ENCODE data around the gene OXA1L. TPM values are rescaled to one million over a fixed set of nuclear protein-coding genes. Genes with fewer than 3 reads are reported as not detected.

Gene OXA1L
- polyA plus RNA-seq, 1 donor (not counting 4 experiments of a cell fraction or from before 2014, with no cell fraction given) = 130 TPM

DNA sequence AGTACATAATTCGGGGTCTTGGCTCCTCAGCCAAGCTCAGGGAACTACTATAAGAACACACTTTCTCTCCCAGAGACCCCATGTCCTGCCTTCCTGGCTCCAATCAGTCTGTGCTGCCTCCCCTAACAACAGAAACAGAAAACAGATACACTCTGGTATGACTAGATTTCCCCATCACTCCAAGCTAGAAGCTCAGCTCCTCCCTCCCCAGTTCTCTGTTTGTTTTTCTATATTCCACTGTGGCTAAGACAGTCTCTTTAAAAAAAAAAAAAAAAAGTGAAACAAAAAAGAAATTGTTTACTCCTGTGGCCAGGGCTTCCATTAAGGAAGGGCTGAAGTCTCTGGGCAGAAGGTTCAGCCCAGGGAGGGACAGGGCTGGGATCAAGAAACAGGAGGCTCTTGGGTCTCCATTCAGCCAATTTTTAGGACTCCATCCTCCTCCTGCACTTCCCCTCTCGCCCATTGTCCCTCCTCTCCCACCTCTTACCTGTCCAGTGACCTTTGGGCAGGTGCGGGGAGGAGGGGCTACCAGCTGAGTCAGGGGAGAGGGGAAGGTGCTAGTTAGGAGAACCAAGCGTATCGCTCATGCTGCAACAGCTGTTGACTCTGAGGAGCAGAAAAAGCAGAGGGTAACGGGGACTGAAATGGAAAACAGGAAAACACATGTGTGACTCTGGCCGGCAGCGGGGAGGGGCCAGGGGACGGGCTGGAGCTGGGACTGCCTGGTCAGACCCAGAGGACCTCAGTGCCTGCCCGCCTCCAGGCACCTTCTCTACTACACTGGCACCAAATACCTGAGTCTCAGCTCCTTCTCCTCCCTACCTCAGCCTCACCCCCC lies 52.9 kb downstream of the OXA1L start:
- H3K36me3 ChIP-seq (ENCODE audit: control insufficient read depth in 2 of 2, extremely low read depth in 1 of 2, insufficient read depth in 2 of 2, low read length in 2 of 2) = no peaks in the 10 kb centered on the region
- dilution Hi-C loops (cut with MboI; ENCODE audit: extremely low pct_ligation_motif_present, low sequenced_read_pairs) = no loop called here
- no peaks in the 10 kb centered on the region for H3K27me3 ChIP-seq (ENCODE audit: control insufficient read depth, extremely low read depth, insufficient read depth, low read length)
- H4K20me1 ChIP-seq (ENCODE audit: control insufficient read depth, extremely low read depth, insufficient read depth, low read length) = no peaks in the 10 kb centered on the region
- no peaks in the 10 kb centered on the region for H3K9me3 ChIP-seq (ENCODE audit: control insufficient read depth, low read depth, low read length)
- no peak overlapping the region for H3K4me2 ChIP-seq (ENCODE audit: control insufficient read depth, extremely low read depth, insufficient read depth, low read depth, low read length)
- DNase-seq (ENCODE audit: low read depth, low spot score) (no peak), FAIRE-seq (no peak)
- no peaks in the 10 kb centered on the region for H3K79me2 ChIP-seq (ENCODE audit: control insufficient read depth, insufficient read depth, low read length)
- H3K9ac ChIP-seq (ENCODE audit: control insufficient read depth, extremely low read depth, insufficient read depth, low read length) = no peak overlapping the region
- H3K4me1 ChIP-seq (ENCODE audit: control insufficient read depth, extremely low read depth, insufficient read depth, low read length) = peaks cover 22% of the 10 kb centered on the region
- TF ChIP-seq, protein P1, sequence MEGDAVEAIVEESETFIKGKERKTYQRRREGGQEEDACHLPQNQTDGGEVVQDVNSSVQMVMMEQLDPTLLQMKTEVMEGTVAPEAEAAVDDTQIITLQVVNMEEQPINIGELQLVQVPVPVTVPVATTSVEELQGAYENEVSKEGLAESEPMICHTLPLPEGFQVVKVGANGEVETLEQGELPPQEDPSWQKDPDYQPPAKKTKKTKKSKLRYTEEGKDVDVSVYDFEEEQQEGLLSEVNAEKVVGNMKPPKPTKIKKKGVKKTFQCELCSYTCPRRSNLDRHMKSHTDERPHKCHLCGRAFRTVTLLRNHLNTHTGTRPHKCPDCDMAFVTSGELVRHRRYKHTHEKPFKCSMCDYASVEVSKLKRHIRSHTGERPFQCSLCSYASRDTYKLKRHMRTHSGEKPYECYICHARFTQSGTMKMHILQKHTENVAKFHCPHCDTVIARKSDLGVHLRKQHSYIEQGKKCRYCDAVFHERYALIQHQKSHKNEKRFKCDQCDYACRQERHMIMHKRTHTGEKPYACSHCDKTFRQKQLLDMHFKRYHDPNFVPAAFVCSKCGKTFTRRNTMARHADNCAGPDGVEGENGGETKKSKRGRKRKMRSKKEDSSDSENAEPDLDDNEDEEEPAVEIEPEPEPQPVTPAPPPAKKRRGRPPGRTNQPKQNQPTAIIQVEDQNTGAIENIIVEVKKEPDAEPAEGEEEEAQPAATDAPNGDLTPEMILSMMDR (optimal IDR thresholded peaks at IDR 0.05 in 1 of 3, IDR thresholded peaks at IDR 0.05 in 1 of 3, conservative IDR thresholded peaks at IDR 0.05 in 1 of 3; ENCODE audit: extremely low read depth in 1 of 3, insufficient read depth in 2 of 3, low read length in 3 of 3) = no peak
- TF ChIP-seq EZH2 (IDR thresholded peaks at IDR 0.05; ENCODE audit: low read length) = no peak
- no peak overlapping the region for H3K27ac ChIP-seq (ENCODE audit: control insufficient read depth, insufficient read depth, low read length)
- no peaks in the 10 kb centered on the region for H3K9me1 ChIP-seq (ENCODE audit: control insufficient read depth, extremely low read depth, insufficient read depth, low read length)
- H3K4me3 ChIP-seq (ENCODE audit: control insufficient read depth in 2 of 3, extremely low read depth in 1 of 3, insufficient read depth in 2 of 3, low read depth in 1 of 3, low read length in 3 of 3) = no peak overlapping the region
- no peak overlapping the region for H2AFZ ChIP-seq (ENCODE audit: control insufficient read depth, low read length)

DNA sequence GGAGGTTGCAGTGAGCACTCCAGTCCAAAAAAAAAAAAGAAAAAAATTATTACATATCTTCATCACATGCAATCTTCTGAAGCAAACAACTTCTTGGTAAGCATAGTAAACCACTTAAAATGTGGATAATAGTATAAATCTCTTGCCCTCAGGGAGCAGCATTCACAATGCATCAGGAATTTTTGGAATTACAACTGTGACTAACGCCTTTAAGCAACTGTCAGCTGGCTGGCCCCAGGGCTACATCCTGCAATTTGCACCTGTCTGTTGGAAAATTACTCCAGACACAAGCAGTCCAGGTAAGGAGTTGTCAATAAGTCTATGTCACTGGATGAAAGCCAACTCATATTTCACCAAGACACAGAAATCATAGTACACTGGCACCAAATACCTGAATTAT lies 54.2 kb downstream of the OXA1L start:
- FAIRE-seq = no peak
- peaks cover 25% of the 10 kb centered on the region for H3K4me1 ChIP-seq (ENCODE audit: control insufficient read depth, extremely low read depth, insufficient read depth, low read length)
- peak overlapping the region; percentile 35 for H3K4me2 ChIP-seq (ENCODE audit: control insufficient read depth, extremely low read depth, insufficient read depth, low read depth, low read length)

More for the DNA sequence above, 54.2 kb downstream of the OXA1L start:
- no peaks in the 10 kb centered on the region for H3K79me2 ChIP-seq (ENCODE audit: control insufficient read depth, insufficient read depth, low read length)
- H3K27me3 ChIP-seq (ENCODE audit: control insufficient read depth, extremely low read depth, insufficient read depth, low read length) = no peaks in the 10 kb centered on the region
- no peak for DNase-seq (ENCODE audit: low read depth, low spot score)
- no peak overlapping the region for H3K4me3 ChIP-seq (ENCODE audit: control insufficient read depth in 2 of 3, extremely low read depth in 1 of 3, insufficient read depth in 2 of 3, low read depth in 1 of 3, low read length in 3 of 3)
- no peak overlapping the region for H2AFZ ChIP-seq (ENCODE audit: control insufficient read depth, low read length)
- H3K27ac ChIP-seq (ENCODE audit: control insufficient read depth, insufficient read depth, low read length) = no peak overlapping the region
- TF ChIP-seq EZH2 (IDR thresholded peaks at IDR 0.05; ENCODE audit: low read length) = no peak
- TF ChIP-seq, protein P1 (optimal IDR thresholded peaks at IDR 0.05 in 1 of 3, IDR thresholded peaks at IDR 0.05 in 1 of 3, conservative IDR thresholded peaks at IDR 0.05 in 1 of 3; ENCODE audit: extremely low read depth in 1 of 3, insufficient read depth in 2 of 3, low read length in 3 of 3) = no peak
- no peaks in the 10 kb centered on the region for H3K36me3 ChIP-seq (ENCODE audit: control insufficient read depth in 2 of 2, extremely low read depth in 1 of 2, insufficient read depth in 2 of 2, low read length in 2 of 2)
- no peak overlapping the region for H3K9ac ChIP-seq (ENCODE audit: control insufficient read depth, extremely low read depth, insufficient read depth, low read length)
- H4K20me1 ChIP-seq (ENCODE audit: control insufficient read depth, extremely low read depth, insufficient read depth, low read length) = no peaks in the 10 kb centered on the region
- no peaks in the 10 kb centered on the region for H3K9me3 ChIP-seq (ENCODE audit: control insufficient read depth, low read depth, low read length)
- dilution Hi-C loops (cut with MboI; ENCODE audit: extremely low pct_ligation_motif_present, low sequenced_read_pairs) = no loop called here
- no peaks in the 10 kb centered on the region for H3K9me1 ChIP-seq (ENCODE audit: control insufficient read depth, extremely low read depth, insufficient read depth, low read length)

Measured in keratinocyte (primary cell).